HG02884 (cell line): Measurements from ENCODE around the gene ATOX1.
A peak's percentile ranks its signal among the peaks of the same experiment; 100 is the strongest.

Source experiments
- ATAC-seq: cut with Tn5 transposase; IDR thresholded peaks from one replicate; pipeline ENCODE4 v1.9.1; 2021; ENCODE audit warnings: mild to moderate bottlenecking, moderate library complexity; ENCODE audit not compliant: unreplicated experiment

The ATOX1 gene

GRCh38 chr5:151770383-151771258 lies 12.2 kb upstream of the ATOX1 start:
- ATAC-seq, result peak; percentile 23

GRCh38 chr5:151766975-151767374 lies 8.5 kb upstream of the ATOX1 start:
- no peak for ATAC-seq

- no peak for ATAC-seq
Observed at GRCh38 chr5:151764801-151765200, 6.4 kb upstream of the ATOX1 start.

GRCh38 chr5:151758141-151758429 lies 346 bp downstream of the ATOX1 start:
- ATAC-seq, result peak; percentile 4

GRCh38 chr5:151757233-151758140 lies 944 bp downstream of the ATOX1 start:
- ATAC-seq, result no peak

GRCh38 chr5:151755383-151755782 lies 3.0 kb downstream of the ATOX1 start:
- no peak for ATAC-seq

- no peak for ATAC-seq
Observed at GRCh38 chr5:151751593-151751992, 6.8 kb downstream of the ATOX1 start.

- no peak for ATAC-seq
Observed at GRCh38 chr5:151751091-151751490, 7.3 kb downstream of the ATOX1 start.

GRCh38 chr5:151750121-151750520 lies 8.3 kb downstream of the ATOX1 start:
- ATAC-seq, result no peak

- ATAC-seq, result peak; percentile 38
Observed at GRCh38 chr5:151745071-151745705, 13.2 kb downstream of the ATOX1 start.

GRCh38 chr5:151743530-151743929 lies 14.9 kb downstream of the ATOX1 start:
- no peak for ATAC-seq

- no peak for ATAC-seq
Observed at GRCh38 chr5:151742870-151743294, 15.5 kb downstream of the ATOX1 start.

- no peak for ATAC-seq
Observed at GRCh38 chr5:151741678-151742423, 16.6 kb downstream of the ATOX1 start.

- ATAC-seq, result peak; percentile 22
Observed at GRCh38 chr5:151740958-151741373, 17.5 kb downstream of the ATOX1 start.

- peak; percentile 56 for ATAC-seq
Observed at GRCh38 chr5:151740336-151740942, 18.0 kb downstream of the ATOX1 start.

- ATAC-seq, result no peak
Observed at GRCh38 chr5:151739939-151740335, 18.5 kb downstream of the ATOX1 start.

- ATAC-seq, result no peak
Observed at GRCh38 chr5:151739395-151739794, 19.0 kb downstream of the ATOX1 start.

- no peak for ATAC-seq
Observed at GRCh38 chr5:151738125-151738848, 20.1 kb downstream of the ATOX1 start.

- no peak for ATAC-seq
Observed at GRCh38 chr5:151737431-151737830, 21.0 kb downstream of the ATOX1 start.

- no peak for ATAC-seq
Observed at GRCh38 chr5:151735646-151736045, 22.8 kb downstream of the ATOX1 start.
